ENCODE measurements around the gene RNF225. TPM values are rescaled to one million over a fixed set of nuclear protein-coding genes. Genes with fewer than 3 reads are reported as not detected.
"Not testable (repeated sequence)": the region's sequence is repeated elsewhere in the genome, so short reads cannot be mapped to it uniquely, and the experiment has no call there.

The RNF225 gene
- not detected for total RNA-seq

DNA sequence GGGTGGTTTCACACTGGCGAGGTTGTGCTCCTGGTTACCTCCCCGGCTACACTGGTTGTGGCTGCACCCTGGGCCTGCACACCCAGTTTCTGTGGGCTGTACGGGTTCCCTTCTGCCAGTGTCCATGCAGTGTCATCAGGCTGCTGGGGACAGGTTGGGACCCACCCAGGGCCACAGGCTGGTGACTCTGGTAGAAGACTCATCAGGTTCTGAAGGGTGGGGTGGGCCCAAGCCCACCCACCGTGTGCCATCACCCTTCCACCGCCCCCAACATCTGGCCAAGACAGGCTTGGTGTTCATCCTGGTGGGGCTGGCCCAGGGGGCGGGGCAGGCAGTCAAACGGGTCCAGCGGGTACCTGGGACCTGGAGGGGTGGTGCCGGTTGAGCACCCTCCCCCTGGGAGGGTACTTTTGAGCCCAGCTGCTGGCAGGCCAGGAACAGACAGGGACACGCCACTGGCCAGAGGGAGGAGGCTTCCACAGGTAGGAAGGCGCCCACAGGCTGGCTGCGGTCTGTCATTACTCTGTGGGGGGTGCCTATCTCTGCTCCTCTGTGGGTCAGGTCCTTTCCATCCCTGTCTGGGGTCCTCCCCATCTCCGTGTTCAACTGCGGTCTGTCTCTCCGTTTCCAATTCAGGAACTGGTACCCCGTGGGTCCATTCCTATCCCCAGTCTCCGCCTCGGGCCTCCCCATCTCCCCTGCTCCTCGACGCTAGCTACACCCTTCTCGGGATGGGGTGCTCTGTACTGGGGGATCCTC is at the start of gene RNF225:
TSS of gene RNF225 (plus strand) at position 437 of the 759 bp plus-strand sequence. CDS start 434 bp downstream, outside the sequence.
- TF ChIP-seq, protein P1, sequence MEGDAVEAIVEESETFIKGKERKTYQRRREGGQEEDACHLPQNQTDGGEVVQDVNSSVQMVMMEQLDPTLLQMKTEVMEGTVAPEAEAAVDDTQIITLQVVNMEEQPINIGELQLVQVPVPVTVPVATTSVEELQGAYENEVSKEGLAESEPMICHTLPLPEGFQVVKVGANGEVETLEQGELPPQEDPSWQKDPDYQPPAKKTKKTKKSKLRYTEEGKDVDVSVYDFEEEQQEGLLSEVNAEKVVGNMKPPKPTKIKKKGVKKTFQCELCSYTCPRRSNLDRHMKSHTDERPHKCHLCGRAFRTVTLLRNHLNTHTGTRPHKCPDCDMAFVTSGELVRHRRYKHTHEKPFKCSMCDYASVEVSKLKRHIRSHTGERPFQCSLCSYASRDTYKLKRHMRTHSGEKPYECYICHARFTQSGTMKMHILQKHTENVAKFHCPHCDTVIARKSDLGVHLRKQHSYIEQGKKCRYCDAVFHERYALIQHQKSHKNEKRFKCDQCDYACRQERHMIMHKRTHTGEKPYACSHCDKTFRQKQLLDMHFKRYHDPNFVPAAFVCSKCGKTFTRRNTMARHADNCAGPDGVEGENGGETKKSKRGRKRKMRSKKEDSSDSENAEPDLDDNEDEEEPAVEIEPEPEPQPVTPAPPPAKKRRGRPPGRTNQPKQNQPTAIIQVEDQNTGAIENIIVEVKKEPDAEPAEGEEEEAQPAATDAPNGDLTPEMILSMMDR (IDR thresholded peaks at IDR 0.05 in 4 of 5, conservative IDR thresholded peaks at IDR 0.05 in 1 of 5) = no peak
- H3K4me1 ChIP-seq = peaks cover 4 to 7% of the 10 kb centered on the region in 2 donors
- intact Hi-C loops (cut with DNase I; ENCODE audit: low total_unique reads) = no loop called here
- peaks cover 0 to 44% of the 10 kb centered on the region in 2 donors for H3K36me3 ChIP-seq
- ATAC-seq (no peak), DNase-seq (no peak)
- H3K9me3 ChIP-seq = no peaks in the 10 kb centered on the region
- peak within 1 kb of the TSS in 1 of 4 donors; percentile 3 for H3K4me3 ChIP-seq
- peaks cover 18 to 25% (median 19%) of the 10 kb centered on the region in 3 donors for H3K27me3 ChIP-seq
- H3K27ac ChIP-seq = no peak within 1 kb of the TSS
- in situ Hi-C loops (cut with MboI; ENCODE audit: low sequenced_read_pairs in 4 of 4) = no loop called here

DNA sequence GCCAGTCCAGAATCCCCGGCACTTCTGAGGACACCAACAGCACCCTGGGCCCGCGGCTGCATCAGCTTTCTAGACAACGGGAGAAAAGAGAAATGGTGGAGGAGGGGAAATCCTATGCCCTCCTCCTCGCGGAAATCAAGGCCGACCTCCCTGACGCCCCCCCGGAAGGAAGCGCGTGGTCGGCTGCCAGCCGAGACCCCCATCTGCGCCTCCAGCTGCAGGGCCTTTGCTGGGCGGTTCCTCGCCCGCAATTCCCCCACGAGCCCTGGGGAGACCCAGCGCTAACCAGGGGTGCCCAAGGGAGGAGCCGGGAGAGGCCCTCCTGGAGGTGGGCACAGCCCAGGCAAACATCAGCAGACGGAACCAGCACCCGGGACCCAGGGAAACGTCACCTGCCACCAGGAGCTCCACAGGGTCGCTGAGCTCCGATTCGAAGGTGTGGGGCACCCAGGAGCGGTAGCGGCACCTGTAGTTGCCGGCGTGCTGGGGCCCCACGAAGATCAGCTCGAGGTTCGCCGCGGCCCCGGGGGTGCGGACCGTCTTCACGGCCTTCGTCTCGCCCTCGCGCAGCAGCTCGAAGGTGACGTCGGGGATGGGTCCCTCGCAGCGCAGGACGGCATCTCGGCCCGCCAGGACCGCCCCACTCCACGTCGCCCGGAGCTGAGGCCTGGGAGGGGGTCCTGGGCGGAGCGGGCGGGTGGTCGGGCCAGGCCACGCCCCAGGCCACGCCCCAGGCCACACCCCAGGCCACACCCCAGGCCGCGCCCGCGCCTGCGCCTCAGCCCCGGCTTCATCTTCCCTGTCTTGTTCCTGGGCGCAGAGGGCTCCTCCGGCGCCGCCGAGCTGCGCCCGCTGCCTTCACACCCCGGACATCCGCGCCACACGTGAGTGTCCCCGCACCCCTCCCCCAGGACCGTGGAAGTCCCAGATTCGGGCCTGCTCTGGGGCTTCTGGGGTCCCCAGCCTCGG is 48.2 kb upstream of the RNF225 start:
- ATAC-seq (peak; percentile 44 to 78), DNase-seq (no peak)
- TF ChIP-seq POLR2A (IDR thresholded peaks at IDR 0.05) = peak in 1 of 2 donors; percentile 23
- TF ChIP-seq, protein P1 (IDR thresholded peaks at IDR 0.05 in 4 of 5, conservative IDR thresholded peaks at IDR 0.05 in 1 of 5) = no peak
- in situ Hi-C loops (cut with MboI; ENCODE audit: low sequenced_read_pairs in 4 of 4) (no loop called here), intact Hi-C loops (cut with DNase I; ENCODE audit: low total_unique reads) (no loop called here)
- H3K4me3 ChIP-seq = peak overlapping the region; percentile 55 to 57 (median 56)
- H3K4me1 ChIP-seq = no peaks in the 10 kb centered on the region
- H3K36me3 ChIP-seq = no peaks in the 10 kb centered on the region
- H3K27me3 ChIP-seq = peaks cover 15 to 41% (median 31%) of the 10 kb centered on the region in 3 donors
- H3K9me3 ChIP-seq = no peaks in the 10 kb centered on the region
- H3K27ac ChIP-seq = peak overlapping the region; percentile 30 to 68 (median 48)

DNA sequence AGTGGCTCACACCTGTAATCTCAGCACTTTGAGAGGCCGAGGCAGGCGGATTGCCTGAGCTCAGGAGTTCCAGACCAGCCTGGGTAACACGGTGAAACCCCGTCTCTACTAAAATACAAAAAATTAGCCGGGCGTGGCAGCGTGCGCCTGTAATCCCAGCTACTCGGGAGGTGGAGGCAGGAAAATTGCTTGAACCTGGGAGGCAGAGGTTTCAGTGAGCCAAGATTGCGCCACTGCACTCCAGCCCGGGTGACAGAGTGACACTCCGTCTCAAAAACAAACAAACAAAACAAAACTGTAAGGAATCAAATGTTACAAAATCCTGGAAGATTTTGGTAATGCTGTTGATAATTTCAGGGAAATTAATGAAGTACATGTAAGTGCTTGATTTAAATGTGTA is 47.4 kb upstream of the RNF225 start:
- ATAC-seq; in situ Hi-C loops (cut with MboI; ENCODE audit: low sequenced_read_pairs in 4 of 4); H3K4me1 ChIP-seq; H3K9me3 ChIP-seq; DNase-seq; intact Hi-C loops (cut with DNase I; ENCODE audit: low total_unique reads); H3K36me3 ChIP-seq: not testable (repeated sequence)
- peak overlapping the region in 2 of 4 donors; percentile 21 to 64 for H3K27ac ChIP-seq
- H3K27me3 ChIP-seq = peaks cover 15 to 41% (median 31%) of the 10 kb centered on the region in 3 donors
- H3K4me3 ChIP-seq = peak overlapping the region; percentile 55 to 57 (median 56)

DNA sequence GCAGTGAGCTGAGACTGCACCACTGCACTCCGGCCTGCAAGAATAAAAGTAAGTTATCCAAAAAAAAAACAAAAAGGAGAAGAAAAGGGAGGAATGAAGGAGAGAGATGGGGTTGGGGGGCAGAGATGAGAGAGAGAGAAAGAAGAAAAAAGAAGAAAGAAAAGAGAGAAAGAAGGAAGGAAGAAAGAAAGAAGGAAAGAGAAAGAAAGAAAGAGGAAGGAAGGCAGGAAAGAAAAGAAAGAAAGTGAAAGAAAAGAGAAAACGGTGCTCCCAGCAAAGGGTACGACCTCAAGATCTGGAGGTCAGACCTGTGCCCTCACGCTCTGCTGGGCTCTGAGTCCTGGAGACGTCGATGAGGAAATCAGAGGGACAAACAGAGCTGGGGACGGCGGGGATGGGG is 45.9 kb upstream of the RNF225 start:
- Histone ChIP-seq H3K27ac (no peak overlapping the region), H3K27me3 (peaks cover 15 to 43% (median 31%) of the 10 kb centered on the region in 3 donors), H3K9me3 (no peaks in the 10 kb centered on the region), H3K4me3 (no peak overlapping the region), H3K36me3 (no peaks in the 10 kb centered on the region), H3K4me1 (no peaks in the 10 kb centered on the region)
- no peak for DNase-seq
- intact Hi-C loops (cut with DNase I; ENCODE audit: low total_unique reads) (no loop called here), in situ Hi-C loops (cut with MboI; ENCODE audit: low sequenced_read_pairs in 4 of 4) (no loop called here)
- TF ChIP-seq, protein P1 (IDR thresholded peaks at IDR 0.05 in 4 of 5, conservative IDR thresholded peaks at IDR 0.05 in 1 of 5) = no peak
- no peak for TF ChIP-seq POLR2A (IDR thresholded peaks at IDR 0.05)
- no peak for ATAC-seq
